ENCODE results near the gene SFI1.

DNA sequence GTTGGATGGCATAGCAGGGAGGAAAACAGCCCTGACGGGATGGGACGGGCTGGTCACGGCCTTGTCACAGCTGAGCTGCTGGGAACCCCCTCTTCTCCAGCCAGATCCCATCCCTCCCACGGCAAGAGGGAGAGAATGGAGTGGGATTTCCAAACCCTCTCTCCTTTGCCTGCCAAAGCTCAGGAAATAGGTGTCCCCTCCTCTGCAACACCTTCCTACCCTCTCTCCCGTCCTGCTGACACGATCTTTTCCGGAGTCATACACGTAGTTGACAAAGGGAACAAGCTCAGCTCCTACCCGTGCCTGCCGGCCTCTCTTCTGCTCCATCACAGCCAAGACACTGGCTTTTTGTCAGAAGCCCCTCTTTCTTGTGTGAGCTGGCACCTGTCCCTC, 117.6 kb downstream of the SFI1 start:
- TF ChIP-seq, protein P1, sequence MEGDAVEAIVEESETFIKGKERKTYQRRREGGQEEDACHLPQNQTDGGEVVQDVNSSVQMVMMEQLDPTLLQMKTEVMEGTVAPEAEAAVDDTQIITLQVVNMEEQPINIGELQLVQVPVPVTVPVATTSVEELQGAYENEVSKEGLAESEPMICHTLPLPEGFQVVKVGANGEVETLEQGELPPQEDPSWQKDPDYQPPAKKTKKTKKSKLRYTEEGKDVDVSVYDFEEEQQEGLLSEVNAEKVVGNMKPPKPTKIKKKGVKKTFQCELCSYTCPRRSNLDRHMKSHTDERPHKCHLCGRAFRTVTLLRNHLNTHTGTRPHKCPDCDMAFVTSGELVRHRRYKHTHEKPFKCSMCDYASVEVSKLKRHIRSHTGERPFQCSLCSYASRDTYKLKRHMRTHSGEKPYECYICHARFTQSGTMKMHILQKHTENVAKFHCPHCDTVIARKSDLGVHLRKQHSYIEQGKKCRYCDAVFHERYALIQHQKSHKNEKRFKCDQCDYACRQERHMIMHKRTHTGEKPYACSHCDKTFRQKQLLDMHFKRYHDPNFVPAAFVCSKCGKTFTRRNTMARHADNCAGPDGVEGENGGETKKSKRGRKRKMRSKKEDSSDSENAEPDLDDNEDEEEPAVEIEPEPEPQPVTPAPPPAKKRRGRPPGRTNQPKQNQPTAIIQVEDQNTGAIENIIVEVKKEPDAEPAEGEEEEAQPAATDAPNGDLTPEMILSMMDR (optimal IDR thresholded peaks at IDR 0.05 in 1 of 3, IDR thresholded peaks at IDR 0.05 in 1 of 3, conservative IDR thresholded peaks at IDR 0.05 in 1 of 3; ENCODE audit: extremely low read depth in 1 of 3, insufficient read depth in 2 of 3, low read length in 3 of 3): no peak
- TF ChIP-seq EZH2 (IDR thresholded peaks at IDR 0.05; ENCODE audit: low read length): no peak
